ENCODE results near the gene STAB1. TPM values are rescaled to one million over a fixed set of nuclear protein-coding genes. Genes with fewer than 3 reads are reported as not detected.

STAB1 gene
- total RNA-seq, 4 donors from 2014 or later = 101 to 127 (median 118) TPM

DNA sequence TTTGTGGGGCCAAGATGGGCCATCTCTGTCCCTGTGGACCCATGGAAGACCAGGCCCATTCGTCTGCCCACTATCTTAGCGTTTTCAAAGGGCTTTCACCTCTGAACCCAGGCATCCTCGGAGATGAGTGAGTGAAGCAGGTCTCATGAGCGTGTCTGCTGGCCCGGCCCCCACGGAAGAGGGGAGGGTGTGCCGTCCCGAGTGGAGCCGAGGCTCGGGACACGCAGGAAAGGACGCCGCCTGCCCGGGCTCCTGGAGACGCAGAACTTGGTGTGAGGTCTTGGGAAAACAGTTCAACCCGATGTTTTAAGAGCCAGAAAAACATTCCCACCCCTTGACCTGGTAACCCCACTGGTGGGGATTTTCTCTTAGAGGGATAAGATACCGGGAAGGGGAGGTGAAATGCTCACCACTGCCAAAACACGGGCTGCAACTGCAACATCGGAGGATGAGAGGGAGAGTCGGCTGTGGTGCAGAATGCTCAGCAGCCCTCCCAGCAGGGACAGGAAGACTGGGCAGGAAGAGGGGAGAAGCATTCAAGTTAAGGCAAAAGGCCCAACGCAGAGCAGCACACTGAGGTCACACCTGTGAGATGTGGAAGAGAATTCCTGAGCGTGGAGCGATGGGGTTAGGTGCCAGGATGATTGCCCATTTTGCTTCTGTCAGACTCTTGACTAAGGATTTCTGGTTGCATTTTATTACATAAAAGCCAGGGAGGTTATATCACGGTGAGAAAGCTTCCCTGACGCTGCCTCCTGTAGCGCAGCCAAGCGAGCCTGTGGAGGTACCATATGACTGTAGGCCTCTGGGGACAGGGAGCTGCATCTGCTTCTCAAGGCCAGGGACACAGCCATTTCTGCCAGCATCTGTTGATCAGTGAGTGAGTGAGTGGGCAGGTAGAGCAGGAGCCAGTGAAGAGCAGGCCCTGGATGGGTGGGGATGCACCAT lies 14.1 kb upstream of the STAB1 start:
- no peaks in the 10 kb centered on the region for H3K27me3 ChIP-seq
- peaks cover 52 to 95% (median 80%) of the 10 kb centered on the region in 4 donors for H3K36me3 ChIP-seq
- peak overlapping the region in 2 of 4 donors; percentile 58 to 67 for H3K27ac ChIP-seq (replicated peaks in 1 of 4)
- intact Hi-C loops (cut with DNase I) = no loop called here
- no peak for TF ChIP-seq POLR2A (IDR thresholded peaks at IDR 0.05; ENCODE audit: low read depth)
- TF ChIP-seq, protein P1, sequence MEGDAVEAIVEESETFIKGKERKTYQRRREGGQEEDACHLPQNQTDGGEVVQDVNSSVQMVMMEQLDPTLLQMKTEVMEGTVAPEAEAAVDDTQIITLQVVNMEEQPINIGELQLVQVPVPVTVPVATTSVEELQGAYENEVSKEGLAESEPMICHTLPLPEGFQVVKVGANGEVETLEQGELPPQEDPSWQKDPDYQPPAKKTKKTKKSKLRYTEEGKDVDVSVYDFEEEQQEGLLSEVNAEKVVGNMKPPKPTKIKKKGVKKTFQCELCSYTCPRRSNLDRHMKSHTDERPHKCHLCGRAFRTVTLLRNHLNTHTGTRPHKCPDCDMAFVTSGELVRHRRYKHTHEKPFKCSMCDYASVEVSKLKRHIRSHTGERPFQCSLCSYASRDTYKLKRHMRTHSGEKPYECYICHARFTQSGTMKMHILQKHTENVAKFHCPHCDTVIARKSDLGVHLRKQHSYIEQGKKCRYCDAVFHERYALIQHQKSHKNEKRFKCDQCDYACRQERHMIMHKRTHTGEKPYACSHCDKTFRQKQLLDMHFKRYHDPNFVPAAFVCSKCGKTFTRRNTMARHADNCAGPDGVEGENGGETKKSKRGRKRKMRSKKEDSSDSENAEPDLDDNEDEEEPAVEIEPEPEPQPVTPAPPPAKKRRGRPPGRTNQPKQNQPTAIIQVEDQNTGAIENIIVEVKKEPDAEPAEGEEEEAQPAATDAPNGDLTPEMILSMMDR (IDR thresholded peaks at IDR 0.05) = no peak
- no peaks in the 10 kb centered on the region for H3K9me3 ChIP-seq
- no peak overlapping the region for H3K4me3 ChIP-seq
- no peak for DNase-seq (ENCODE audit: extremely low spot score)
- H3K4me1 ChIP-seq = peaks cover 27 to 51% (median 36%) of the 10 kb centered on the region in 4 donors
- whole genome bisulfite sequencing = 78% methylated on average over 27 of the region's 27 CpGs

DNA sequence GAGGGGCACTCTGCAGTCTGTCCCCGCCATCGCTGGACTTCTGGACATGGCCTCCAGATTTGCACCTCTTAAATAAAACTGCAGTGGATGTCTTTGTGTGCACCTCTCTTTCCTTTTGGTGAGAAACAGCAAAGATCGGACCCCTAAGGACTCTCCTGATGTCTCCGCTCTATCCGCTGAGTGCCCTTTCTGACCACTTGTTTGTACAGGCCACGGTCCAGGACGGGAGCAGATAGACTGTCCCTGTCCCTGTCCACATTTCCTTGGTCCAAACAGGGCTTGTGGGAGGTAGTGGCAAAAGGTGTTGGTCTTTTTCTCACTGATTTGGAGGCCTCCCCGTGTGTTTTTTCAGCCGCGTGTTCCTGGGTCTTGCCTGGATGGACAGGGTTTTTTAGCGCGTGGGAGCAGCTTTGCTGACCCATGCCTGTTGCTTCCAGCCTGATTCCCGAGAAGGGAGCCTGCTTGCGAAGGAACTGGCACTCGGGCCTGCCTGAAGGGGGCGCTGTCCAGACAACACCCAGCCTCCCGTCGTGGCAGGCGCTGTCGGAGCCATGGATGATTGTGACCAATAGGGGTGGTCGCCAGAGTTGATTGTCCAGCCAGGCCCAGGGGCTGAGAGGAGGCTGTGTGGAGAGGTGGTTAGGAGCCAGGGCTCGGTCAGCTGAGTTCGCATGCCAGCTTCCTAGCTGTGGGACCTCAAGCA lies 13.2 kb upstream of the STAB1 start:
- Histone ChIP-seq H3K4me1 (peaks cover 27 to 52% (median 36%) of the 10 kb centered on the region in 4 donors), H3K9me3 (no peaks in the 10 kb centered on the region), H3K36me3 (peaks cover 51 to 95% (median 80%) of the 10 kb centered on the region in 4 donors), H3K27me3 (no peaks in the 10 kb centered on the region), H3K27ac (replicated peaks in 1 of 4) (peak overlapping the region in 3 of 4 donors; percentile 67 to 84 (median 80)), H3K4me3 (no peak overlapping the region)
- WGBS = 95% methylated on average over 10 of the region's 23 CpGs
- no peak for DNase-seq (ENCODE audit: extremely low spot score)
- TF ChIP-seq, protein P1 (IDR thresholded peaks at IDR 0.05) = peak in 2 of 3 experiments; percentile 10 to 31
- no peak for TF ChIP-seq EP300 (IDR thresholded peaks at IDR 0.05)
- intact Hi-C loops (cut with DNase I) = no loop called here

DNA sequence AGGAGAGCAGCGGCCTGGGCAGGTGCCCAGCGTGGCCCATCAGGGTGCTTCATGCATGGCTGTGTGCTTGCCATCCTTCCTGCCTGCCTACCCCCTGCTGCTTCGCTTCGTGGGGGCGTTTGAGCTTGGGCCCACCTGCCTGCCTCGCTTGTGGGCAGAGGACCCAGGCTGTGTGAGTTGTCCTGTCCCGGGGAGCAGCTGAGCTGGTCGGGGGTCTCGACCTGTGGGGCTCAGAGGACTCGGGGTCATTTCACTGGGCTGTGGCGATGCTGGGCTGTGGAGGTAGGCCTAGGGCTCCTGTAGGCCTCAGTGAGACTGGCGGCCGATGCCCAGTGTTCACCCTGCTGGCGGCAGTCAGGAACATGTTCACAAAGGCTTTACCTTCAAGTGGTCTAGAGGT lies 12.1 kb upstream of the STAB1 start:
- no peak overlapping the region for H3K4me3 ChIP-seq
- H3K9me3 ChIP-seq = no peaks in the 10 kb centered on the region
- H3K4me1 ChIP-seq = peaks cover 27 to 52% (median 36%) of the 10 kb centered on the region in 4 donors
- DNase-seq (ENCODE audit: extremely low spot score) = no peak
- intact Hi-C loops (cut with DNase I) = no loop called here
- peaks cover 51 to 95% (median 80%) of the 10 kb centered on the region in 4 donors for H3K36me3 ChIP-seq
- TF ChIP-seq, protein P1 (IDR thresholded peaks at IDR 0.05) = no peak
- TF ChIP-seq EP300 (IDR thresholded peaks at IDR 0.05) (no peak), POLR2A (IDR thresholded peaks at IDR 0.05; ENCODE audit: low read depth) (no peak), POLR2AphosphoS5 (IDR thresholded peaks at IDR 0.05) (no peak)
- WGBS = 71% methylated on average over 4 of the region's 14 CpGs
- H3K27ac ChIP-seq (replicated peaks in 1 of 4) = peak overlapping the region; percentile 67 to 84 (median 76)
- H3K27me3 ChIP-seq = no peaks in the 10 kb centered on the region

DNA sequence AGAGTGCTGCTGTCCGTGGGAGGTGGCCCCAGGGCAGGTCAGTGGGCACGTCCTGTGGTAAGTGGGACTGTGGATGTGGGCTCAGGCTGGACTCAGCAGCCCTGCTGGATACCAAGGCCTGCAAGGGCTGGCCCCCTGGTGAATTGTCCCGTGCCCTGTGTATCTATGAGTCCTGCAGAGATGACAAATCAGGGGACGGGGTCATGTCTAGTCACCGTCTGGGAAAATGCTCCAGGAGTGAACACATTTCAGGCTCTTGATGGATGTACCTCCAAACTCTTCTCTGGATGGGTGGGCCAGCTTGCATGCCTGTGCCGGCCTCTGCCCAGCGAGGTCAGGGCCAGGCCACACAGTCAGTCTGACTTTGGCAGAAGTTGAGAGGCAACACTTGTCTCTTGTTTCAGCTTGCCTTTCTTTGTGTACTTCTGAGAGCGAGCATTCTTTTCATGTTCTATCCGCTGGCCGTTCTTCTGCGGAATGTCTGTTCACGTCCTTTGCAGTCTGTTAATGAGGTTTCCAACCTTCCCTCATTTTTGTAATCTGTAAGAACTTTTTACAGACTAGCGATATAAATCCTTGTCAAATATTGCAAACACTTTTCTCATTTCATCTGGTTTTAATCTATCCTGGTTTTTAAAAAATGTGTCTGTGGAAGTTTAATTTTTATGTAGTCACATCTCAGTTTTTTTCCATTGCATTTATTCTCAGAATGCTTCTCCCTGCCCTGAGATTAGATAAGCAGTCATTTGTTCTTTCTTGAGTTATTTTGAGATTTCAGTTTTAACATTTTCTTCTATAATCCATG lies 11.4 kb upstream of the STAB1 start:
- Histone ChIP-seq H3K4me3 (no peak overlapping the region), H3K27ac (replicated peaks in 1 of 4) (peak overlapping the region; percentile 67 to 84 (median 76)), H3K4me1 (peaks cover 27 to 52% (median 37%) of the 10 kb centered on the region in 4 donors), H3K27me3 (no peaks in the 10 kb centered on the region), H3K36me3 (peaks cover 51 to 95% (median 80%) of the 10 kb centered on the region in 4 donors), H3K9me3 (no peaks in the 10 kb centered on the region)
- 36% methylated on average over 13 of the region's 13 CpGs for WGBS
- DNase-seq (ENCODE audit: extremely low spot score) = no peak
- TF ChIP-seq, protein P1 (IDR thresholded peaks at IDR 0.05) = no peak
- TF ChIP-seq POLR2AphosphoS5 (IDR thresholded peaks at IDR 0.05) = peak; percentile 36 to 55
- intact Hi-C loops (cut with DNase I) = no loop called here
